GM19043 (cell line): ENCODE measurements around the gene TBC1D3I.
"Not testable (repeated sequence)": the region's sequence is repeated elsewhere in the genome, so short reads cannot be mapped to it uniquely, and the experiment has no call there.

Experiments used
- ATAC-seq: cut with Tn5 transposase; IDR thresholded peaks from one replicate; pipeline ENCODE4 v1.9.1; 2021; ENCODE audit warnings: low read depth; ENCODE audit not compliant: unreplicated experiment

The TBC1D3I gene

GRCh38 chr17:36207383-36207782, 57.0 kb downstream of the TBC1D3I start:
- not testable (repeated sequence) for ATAC-seq

- ATAC-seq: not testable (repeated sequence)
Observed at GRCh38 chr17:36206486-36206821, 57.9 kb downstream of the TBC1D3I start.

GRCh38 chr17:36205637-36206485, 58.5 kb downstream of the TBC1D3I start:
- no peak for ATAC-seq

- ATAC-seq: no peak
Observed at GRCh38 chr17:36204724-36205500, 59.5 kb downstream of the TBC1D3I start.
